ENCODE results near the gene MRC2.

- no peak for TF ChIP-seq EP300 (IDR thresholded peaks at IDR 0.05; ENCODE audit: low read depth)
- no peak for TF ChIP-seq CTCF (IDR thresholded peaks at IDR 0.05)
Observed at GRCh38 chr17:62630365-62631085, 3.1 kb downstream of the MRC2 start.
